GM18511 (cell line): Measurements from ENCODE around the gene RIPK1.
"Not testable (repeated sequence)": the region's sequence is repeated elsewhere in the genome, so short reads cannot be mapped to it uniquely, and the experiment has no call there.

ENCODE experiments used
- ATAC-seq: cut with Tn5 transposase; IDR thresholded peaks from one replicate; pipeline ENCODE4 v1.9.1; 2021; ENCODE audit warnings: mild to moderate bottlenecking, moderate library complexity; ENCODE audit not compliant: unreplicated experiment

Gene RIPK1

GRCh38 chr6:3045369-3045768 is 22.9 kb upstream of the RIPK1 start:
- no peak for ATAC-seq

- ATAC-seq, result no peak
These were observed 22.5 kb upstream of the RIPK1 start for GRCh38 chr6:3045777-3046176.

- no peak for ATAC-seq
These were observed 22.0 kb upstream of the RIPK1 start for GRCh38 chr6:3046295-3046694.

GRCh38 chr6:3048009-3048408 is 20.3 kb upstream of the RIPK1 start:
- not testable (repeated sequence) for ATAC-seq

GRCh38 chr6:3052481-3053230 is 15.6 kb upstream of the RIPK1 start:
- no peak for ATAC-seq

- no peak for ATAC-seq
These were observed 15.1 kb upstream of the RIPK1 start for GRCh38 chr6:3053231-3053508.

- not testable (repeated sequence) for ATAC-seq
These were observed 13.8 kb upstream of the RIPK1 start for GRCh38 chr6:3054229-3055157.

GRCh38 chr6:3055158-3055499 is 13.2 kb upstream of the RIPK1 start:
- ATAC-seq, result not testable (repeated sequence)

GRCh38 chr6:3057063-3057770 is 11.1 kb upstream of the RIPK1 start:
- ATAC-seq, result no peak

GRCh38 chr6:3058957-3059356 is 9.3 kb upstream of the RIPK1 start:
- ATAC-seq, result no peak

- ATAC-seq, result not testable (repeated sequence)
These were observed 8.2 kb upstream of the RIPK1 start for GRCh38 chr6:3060092-3060491.

GRCh38 chr6:3061501-3061941 is 6.8 kb upstream of the RIPK1 start:
- ATAC-seq, result no peak

- not testable (repeated sequence) for ATAC-seq
These were observed 5.0 kb upstream of the RIPK1 start for GRCh38 chr6:3063340-3063732.

GRCh38 chr6:3063733-3064700 is 4.3 kb upstream of the RIPK1 start:
- peak; percentile 69 for ATAC-seq

GRCh38 chr6:3071568-3071967 is 3.3 kb downstream of the RIPK1 start:
- ATAC-seq, result no peak

- ATAC-seq, result no peak
These were observed 4.5 kb downstream of the RIPK1 start for GRCh38 chr6:3072798-3073197.

- no peak for ATAC-seq
These were observed 5.1 kb downstream of the RIPK1 start for GRCh38 chr6:3073382-3073781.

GRCh38 chr6:3075772-3076113 is 7.4 kb downstream of the RIPK1 start:
- ATAC-seq, result no peak

- no peak for ATAC-seq
These were observed 8.0 kb downstream of the RIPK1 start for GRCh38 chr6:3076320-3076719.

- ATAC-seq, result peak; percentile 66
These were observed 9.1 kb downstream of the RIPK1 start for GRCh38 chr6:3077430-3077829.

GRCh38 chr6:3078952-3079351 is 10.7 kb downstream of the RIPK1 start:
- not testable (repeated sequence) for ATAC-seq
